GM18498 (cell line): ENCODE measurements around the gene RPS6KA5.
"Not testable (repeated sequence)": the region's sequence is repeated elsewhere in the genome, so short reads cannot be mapped to it uniquely, and the experiment has no call there.

Experiments
- ATAC-seq: cut with Tn5 transposase; IDR thresholded peaks from one replicate; pipeline ENCODE4 v1.9.1; 2021; ENCODE audit warnings: mild to moderate bottlenecking, moderate library complexity; ENCODE audit not compliant: unreplicated experiment

RPS6KA5 gene

GRCh38 chr14:90886297-90886815 lies 174.1 kb downstream of the RPS6KA5 start:
- ATAC-seq: no peak

- ATAC-seq: no peak
Observed at GRCh38 chr14:90883782-90884181, 176.7 kb downstream of the RPS6KA5 start.

GRCh38 chr14:90883197-90883596 lies 177.2 kb downstream of the RPS6KA5 start:
- no peak for ATAC-seq

GRCh38 chr14:90880282-90880681 lies 180.2 kb downstream of the RPS6KA5 start:
- no peak for ATAC-seq

- ATAC-seq: no peak
Observed at GRCh38 chr14:90874599-90874998, 185.8 kb downstream of the RPS6KA5 start.

- no peak for ATAC-seq
Observed at GRCh38 chr14:90871605-90872233, 188.7 kb downstream of the RPS6KA5 start.

GRCh38 chr14:90870950-90871604 lies 189.4 kb downstream of the RPS6KA5 start:
- ATAC-seq: no peak

- no peak for ATAC-seq
Observed at GRCh38 chr14:90867501-90867900, 192.9 kb downstream of the RPS6KA5 start.

- no peak for ATAC-seq
Observed at GRCh38 chr14:90866833-90867232, 193.6 kb downstream of the RPS6KA5 start.

GRCh38 chr14:90864741-90865140 lies 195.7 kb downstream of the RPS6KA5 start:
- no peak for ATAC-seq

- ATAC-seq: no peak
Observed at GRCh38 chr14:90858511-90858910, 201.9 kb downstream of the RPS6KA5 start.

- no peak for ATAC-seq
Observed at GRCh38 chr14:90857866-90858265, 202.6 kb downstream of the RPS6KA5 start.

- not testable (repeated sequence) for ATAC-seq
Observed at GRCh38 chr14:90856115-90856514, 204.3 kb downstream of the RPS6KA5 start.

GRCh38 chr14:90853116-90853515 lies 207.3 kb downstream of the RPS6KA5 start:
- ATAC-seq: no peak

- ATAC-seq: no peak
Observed at GRCh38 chr14:90851327-90852036, 209.0 kb downstream of the RPS6KA5 start.

- ATAC-seq: no peak
Observed at GRCh38 chr14:90850487-90850886, 210.0 kb downstream of the RPS6KA5 start.

- no peak for ATAC-seq
Observed at GRCh38 chr14:90849787-90850444, 210.5 kb downstream of the RPS6KA5 start.

GRCh38 chr14:90848944-90849731 lies 211.3 kb downstream of the RPS6KA5 start:
- no peak for ATAC-seq

- ATAC-seq: no peak
Observed at GRCh38 chr14:90846511-90846910, 213.9 kb downstream of the RPS6KA5 start.

- no peak for ATAC-seq
Observed at GRCh38 chr14:90844321-90844720, 216.1 kb downstream of the RPS6KA5 start.

- no peak for ATAC-seq
Observed at GRCh38 chr14:90842726-90843125, 217.7 kb downstream of the RPS6KA5 start.
